HepG2 (cell line): ENCODE results near the gene RBP4. TPM values are rescaled to one million over a fixed set of nuclear protein-coding genes. Genes with fewer than 3 reads are reported as not detected.

Source experiments
- AGO1 ChIP-seq: fragments of 200-400 bp; formaldehyde crosslinking; IDR thresholded peaks from 2 replicates; pipeline ENCODE4 v1.6.1; 2017; ENCODE audit warnings: mild to moderate bottlenecking, low read depth, low read length, moderate library complexity; ENCODE audit not compliant: poor library complexity, severe bottlenecking
- ARHGAP35 ChIP-seq: sonication (generic); formaldehyde crosslinking; IDR thresholded peaks from 2 replicates; pipeline ENCODE4 v1.9.0; 2022; ENCODE audit warnings: mild to moderate bottlenecking, inconsistent platforms, moderate library complexity, missing genetic modification reagents, borderline replicate concordance
- BATF2 ChIP-seq: sonication (generic); formaldehyde crosslinking; IDR thresholded peaks from 2 replicates; pipeline ENCODE4 v1.8.0; 2022; ENCODE audit warnings: mild to moderate bottlenecking, missing genetic modification reagents, moderate library complexity
- ETV5 ChIP-seq: IDR thresholded peaks from 2 replicates; pipeline ENCODE4 v1.6.1; 2018; ENCODE audit warnings: missing biosample characterization, missing genetic modification reagents, inconsistent platforms, borderline replicate concordance
- IRF2 ChIP-seq: IDR thresholded peaks from 2 replicates; pipeline ENCODE4 v1.6.1; 2018; ENCODE audit warnings: missing genetic modification reagents, missing compliant biosample characterization
- MBNL3 ChIP-seq: fragments of 250-450 bp; sonication (Bioruptor Pico); conservative IDR thresholded peaks from 2 replicates; pipeline ENCODE4 v1.8.0; 2022; ENCODE audit warnings: mild to moderate bottlenecking, inconsistent platforms
- MTA1 ChIP-seq: sonication (generic); formaldehyde crosslinking; IDR thresholded peaks from 2 replicates; pipeline ENCODE4 v1.4.0; 2020; ENCODE audit warnings: missing genetic modification reagents, mild to moderate bottlenecking, borderline replicate concordance
- MZF1 ChIP-seq: sonication (generic); formaldehyde crosslinking; IDR thresholded peaks from 2 replicates; pipeline ENCODE4 v1.8.1; 2023; ENCODE audit warnings: mild to moderate bottlenecking, missing genetic modification reagents, borderline replicate concordance
- NCOA2 ChIP-seq: sonication (generic); formaldehyde crosslinking; IDR thresholded peaks from 2 replicates; pipeline ENCODE4 v1.8.0; 2022; ENCODE audit warnings: inconsistent platforms
- NFATC3 ChIP-seq: sonication (generic); formaldehyde crosslinking; IDR thresholded peaks from 2 replicates; pipeline ENCODE4 v1.5.1; 2020; ENCODE audit warnings: mild to moderate bottlenecking, missing genetic modification reagents
- NR1H2 ChIP-seq: sonication (generic); formaldehyde crosslinking; IDR thresholded peaks from 2 replicates; pipeline ENCODE4 v1.8.1; 2022; ENCODE audit warnings: low read depth, missing genetic modification reagents, borderline replicate concordance
- NR2F1 ChIP-seq, 2 experiments: fragments of 450-650 bp in 1 of 2; formaldehyde crosslinking in 1 of 2; IDR thresholded peaks; 2 replicates each; pipeline versions ENCODE4 v1.5.0 to v1.6.1; 2016 to 2020; ENCODE audit warnings: mild to moderate bottlenecking in 1 of 2, missing compliant biosample characterization in 1 of 2, missing genetic modification reagents in 1 of 2, moderate library complexity in 1 of 2
- RXRA ChIP-seq: sonication (generic); formaldehyde crosslinking; IDR thresholded peaks from 2 replicates; pipeline ENCODE4 v1.5.1; 2020; ENCODE audit warnings: missing genetic modification reagents
- SOX6 ChIP-seq, 2 experiments: fragments of 450-650 bp in 1 of 2; sonication (generic) in 1 of 2; formaldehyde crosslinking in 1 of 2; IDR thresholded peaks; 2 replicates each; pipeline versions ENCODE4 v1.4.0 to v1.6.1; 2017 to 2020; ENCODE audit warnings: antibody characterized with exemption in 1 of 2, mild to moderate bottlenecking in 1 of 2, missing genetic modification reagents in 1 of 2
- XBP1 ChIP-seq: sonication (generic); formaldehyde crosslinking; IDR thresholded peaks from 2 replicates; pipeline ENCODE4 v1.5.0; 2020; ENCODE audit warnings: missing genetic modification reagents
- ZBTB7A ChIP-seq: sonication (generic); formaldehyde crosslinking; IDR thresholded peaks from 2 replicates; pipeline ENCODE4 v1.8.0; 2022; ENCODE audit warnings: mild to moderate bottlenecking, missing genetic modification reagents
- ZKSCAN5 ChIP-seq: sonication (generic); formaldehyde crosslinking; IDR thresholded peaks from 2 replicates; pipeline ENCODE4 v1.5.1; 2020; ENCODE audit warnings: mild to moderate bottlenecking, missing genetic modification reagents
- ZMYM3 ChIP-seq: sonication (generic); formaldehyde crosslinking; IDR thresholded peaks from 2 replicates; pipeline ENCODE4 v1.5.1; 2020; ENCODE audit warnings: mild to moderate bottlenecking, missing genetic modification reagents
- ZNF143 ChIP-seq: sonication (generic); formaldehyde crosslinking; IDR thresholded peaks from 2 replicates; pipeline ENCODE4 v1.4.0; 2020; ENCODE audit warnings: missing genetic modification reagents
- ZNF264 ChIP-seq: sonication (generic); formaldehyde crosslinking; IDR thresholded peaks from 2 replicates; pipeline ENCODE4 v1.4.0; 2020; ENCODE audit warnings: missing genetic modification reagents
- ZNF883 ChIP-seq: sonication (generic); formaldehyde crosslinking; IDR thresholded peaks from 2 replicates; pipeline ENCODE4 v1.5.1; 2020; ENCODE audit warnings: mild to moderate bottlenecking, missing genetic modification reagents; ENCODE audit errors: not compliant biosample characterization
- ZSCAN9 ChIP-seq: IDR thresholded peaks from 2 replicates; pipeline ENCODE4 v1.6.1; 2016; ENCODE audit warnings: borderline replicate concordance
- polyA plus RNA-seq, 8 experiments: library from polyadenylated mRNA; depleted of rRNA in 3 of 8; stranded (reverse) in 7 of 8; unstranded in 1 of 8; fragments of >200 nt; fragmentation: Illumina TruSeq in 4 of 8; extraction: Trizol in 4 of 8; gene quantifications; 2 replicates each; pipeline versions ENCODE4 v1.2.1 to v1.2.3, GENCODE V29; 2011 to 2016; ENCODE audit warnings: low read depth in 4 of 8, missing spikeins in 1 of 8, mixed read lengths in 1 of 8; ENCODE audit not compliant: insufficient read depth in 1 of 8
- total RNA-seq, 5 experiments: library from RNA; depleted of rRNA; stranded (reverse); fragments of >200 nt; fragmentation: Illumina TruSeq; extraction: Trizol; gene quantifications; 2 replicates each; pipeline ENCODE4 v1.2.3, GENCODE V29; 2016; ENCODE audit warnings: low read depth in 1 of 5
- TF ChIP-seq, protein P1 (sequence below): sonication (generic); formaldehyde crosslinking; IDR thresholded peaks from 2 replicates; pipeline ENCODE4 v1.5.0; 2020; ENCODE audit warnings: missing genetic modification reagents
- TF ChIP-seq, protein P2 (sequence below): sonication (generic); formaldehyde crosslinking; IDR thresholded peaks from 2 replicates; pipeline ENCODE4 v1.4.0; 2020; ENCODE audit warnings: mild to moderate bottlenecking, missing genetic modification reagents
- TF ChIP-seq, protein P3 (sequence below): fragments of 450-650 bp; IDR thresholded peaks from 2 replicates; pipeline ENCODE4 v1.6.1; 2016
- TF ChIP-seq, protein P4 (sequence below): sonication (generic); formaldehyde crosslinking; IDR thresholded peaks from 2 replicates; pipeline ENCODE4 v1.5.0; 2020; ENCODE audit warnings: missing genetic modification reagents

The RBP4 gene
- total and polyA plus RNA-seq, 2 of the 13 experiments (the other 11 are each of a cell fraction or from before 2014, with no cell fraction given): 642 to 931 TPM

DNA sequence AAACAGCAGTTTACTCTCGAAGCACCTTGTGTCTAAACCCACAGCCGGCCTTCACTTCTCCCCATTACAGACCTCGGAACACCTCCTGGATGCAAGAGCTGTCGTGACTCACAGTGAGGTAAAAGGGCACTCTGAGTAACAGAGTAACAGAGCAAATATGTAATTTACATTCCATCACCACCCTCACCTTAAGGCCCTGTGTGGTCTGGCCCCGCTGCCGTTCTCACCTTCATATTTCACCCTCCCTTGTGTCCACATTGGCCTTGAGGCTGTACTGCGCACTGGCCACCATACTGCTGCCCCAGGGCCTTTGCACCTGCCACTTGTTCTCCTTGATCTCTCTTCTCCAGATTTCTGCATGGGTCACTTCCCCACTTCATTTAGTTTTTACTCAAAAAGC is 21.9 kb downstream of the RBP4 start (continued):
- TF ChIP-seq, protein P1, sequence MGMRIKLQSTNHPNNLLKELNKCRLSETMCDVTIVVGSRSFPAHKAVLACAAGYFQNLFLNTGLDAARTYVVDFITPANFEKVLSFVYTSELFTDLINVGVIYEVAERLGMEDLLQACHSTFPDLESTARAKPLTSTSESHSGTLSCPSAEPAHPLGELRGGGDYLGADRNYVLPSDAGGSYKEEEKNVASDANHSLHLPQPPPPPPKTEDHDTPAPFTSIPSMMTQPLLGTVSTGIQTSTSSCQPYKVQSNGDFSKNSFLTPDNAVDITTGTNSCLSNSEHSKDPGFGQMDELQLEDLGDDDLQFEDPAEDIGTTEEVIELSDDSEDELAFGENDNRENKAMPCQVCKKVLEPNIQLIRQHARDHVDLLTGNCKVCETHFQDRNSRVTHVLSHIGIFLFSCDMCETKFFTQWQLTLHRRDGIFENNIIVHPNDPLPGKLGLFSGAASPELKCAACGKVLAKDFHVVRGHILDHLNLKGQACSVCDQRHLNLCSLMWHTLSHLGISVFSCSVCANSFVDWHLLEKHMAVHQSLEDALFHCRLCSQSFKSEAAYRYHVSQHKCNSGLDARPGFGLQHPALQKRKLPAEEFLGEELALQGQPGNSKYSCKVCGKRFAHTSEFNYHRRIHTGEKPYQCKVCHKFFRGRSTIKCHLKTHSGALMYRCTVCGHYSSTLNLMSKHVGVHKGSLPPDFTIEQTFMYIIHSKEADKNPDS (CRISPR knock-in tag): no peak
- TF ChIP-seq MZF1 (CRISPR knock-in tag) (no peak), IRF2 (CRISPR knock-in tag) (no peak), NR1H2 (no peak), BATF2 (CRISPR knock-in tag) (no peak), XBP1 (CRISPR knock-in tag) (no peak), AGO1 (no peak), NCOA2 (CRISPR knock-in tag) (no peak), NR2F1 (CRISPR knock-in tag; IDR thresholded peaks at IDR 0.05) (no peak), ZSCAN9 (no peak), RXRA (CRISPR knock-in tag) (peak; percentile 50; the same call in 1 of the 2 replicates), SOX6 (IDR thresholded peaks at IDR 0.05) (no peak), SOX6 (CRISPR knock-in tag; IDR thresholded peaks at IDR 0.05) (no peak), ARHGAP35 (CRISPR knock-in tag) (no peak), MBNL3 (CRISPR knock-in tag) (no peak), ZMYM3 (peak; percentile 95), ZNF883 (CRISPR knock-in tag) (no peak), ZNF143 (CRISPR knock-in tag) (no peak), ETV5 (peak; percentile 16; the same call in 1 of the 2 replicates), ZNF264 (CRISPR knock-in tag) (no peak), MTA1 (no peak), ZKSCAN5 (CRISPR knock-in tag) (no peak), ZBTB7A (CRISPR knock-in tag) (no peak), NFATC3 (no peak)
- TF ChIP-seq, protein P2, sequence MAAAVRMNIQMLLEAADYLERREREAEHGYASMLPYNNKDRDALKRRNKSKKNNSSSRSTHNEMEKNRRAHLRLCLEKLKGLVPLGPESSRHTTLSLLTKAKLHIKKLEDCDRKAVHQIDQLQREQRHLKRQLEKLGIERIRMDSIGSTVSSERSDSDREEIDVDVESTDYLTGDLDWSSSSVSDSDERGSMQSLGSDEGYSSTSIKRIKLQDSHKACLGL (CRISPR knock-in tag): no peak
- TF ChIP-seq, protein P3, sequence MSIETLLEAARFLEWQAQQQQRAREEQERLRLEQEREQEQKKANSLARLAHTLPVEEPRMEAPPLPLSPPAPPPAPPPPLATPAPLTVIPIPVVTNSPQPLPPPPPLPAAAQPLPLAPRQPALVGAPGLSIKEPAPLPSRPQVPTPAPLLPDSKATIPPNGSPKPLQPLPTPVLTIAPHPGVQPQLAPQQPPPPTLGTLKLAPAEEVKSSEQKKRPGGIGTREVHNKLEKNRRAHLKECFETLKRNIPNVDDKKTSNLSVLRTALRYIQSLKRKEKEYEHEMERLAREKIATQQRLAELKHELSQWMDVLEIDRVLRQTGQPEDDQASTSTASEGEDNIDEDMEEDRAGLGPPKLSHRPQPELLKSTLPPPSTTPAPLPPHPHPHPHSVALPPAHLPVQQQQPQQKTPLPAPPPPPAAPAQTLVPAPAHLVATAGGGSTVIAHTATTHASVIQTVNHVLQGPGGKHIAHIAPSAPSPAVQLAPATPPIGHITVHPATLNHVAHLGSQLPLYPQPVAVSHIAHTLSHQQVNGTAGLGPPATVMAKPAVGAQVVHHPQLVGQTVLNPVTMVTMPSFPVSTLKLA: no peak
- TF ChIP-seq, protein P4, sequence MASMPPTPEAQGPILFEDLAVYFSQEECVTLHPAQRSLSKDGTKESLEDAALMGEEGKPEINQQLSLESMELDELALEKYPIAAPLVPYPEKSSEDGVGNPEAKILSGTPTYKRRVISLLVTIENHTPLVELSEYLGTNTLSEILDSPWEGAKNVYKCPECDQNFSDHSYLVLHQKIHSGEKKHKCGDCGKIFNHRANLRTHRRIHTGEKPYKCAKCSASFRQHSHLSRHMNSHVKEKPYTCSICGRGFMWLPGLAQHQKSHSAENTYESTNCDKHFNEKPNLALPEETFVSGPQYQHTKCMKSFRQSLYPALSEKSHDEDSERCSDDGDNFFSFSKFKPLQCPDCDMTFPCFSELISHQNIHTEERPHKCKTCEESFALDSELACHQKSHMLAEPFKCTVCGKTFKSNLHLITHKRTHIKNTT: no peak
